HG03064 (cell line): Measurements from ENCODE around the gene CRELD2.
A peak's percentile ranks its signal among the peaks of the same experiment; 100 is the strongest.

Experiments used
- ATAC-seq: cut with Tn5 transposase; IDR thresholded peaks from one replicate; pipeline ENCODE4 v1.9.1; 2021; ENCODE audit warnings: low read depth; ENCODE audit not compliant: unreplicated experiment

The CRELD2 gene

DNA sequence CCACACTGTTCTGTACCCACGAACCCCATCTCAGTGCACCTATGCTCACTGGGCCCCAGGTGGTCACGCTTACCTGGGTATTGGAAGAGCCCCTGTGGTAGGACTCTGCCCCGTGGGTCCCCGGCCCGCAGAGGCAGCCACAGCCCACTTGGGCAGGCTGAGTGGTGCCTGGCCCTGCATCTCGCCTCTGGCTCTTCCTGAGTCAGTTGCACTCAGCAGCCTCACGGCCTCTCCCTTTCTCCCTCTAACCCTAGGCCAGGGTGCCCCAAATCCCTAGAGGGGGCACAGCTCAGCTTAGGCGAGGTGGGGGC lies 9.7 kb downstream of the CRELD2 start:
- no peak for ATAC-seq

DNA sequence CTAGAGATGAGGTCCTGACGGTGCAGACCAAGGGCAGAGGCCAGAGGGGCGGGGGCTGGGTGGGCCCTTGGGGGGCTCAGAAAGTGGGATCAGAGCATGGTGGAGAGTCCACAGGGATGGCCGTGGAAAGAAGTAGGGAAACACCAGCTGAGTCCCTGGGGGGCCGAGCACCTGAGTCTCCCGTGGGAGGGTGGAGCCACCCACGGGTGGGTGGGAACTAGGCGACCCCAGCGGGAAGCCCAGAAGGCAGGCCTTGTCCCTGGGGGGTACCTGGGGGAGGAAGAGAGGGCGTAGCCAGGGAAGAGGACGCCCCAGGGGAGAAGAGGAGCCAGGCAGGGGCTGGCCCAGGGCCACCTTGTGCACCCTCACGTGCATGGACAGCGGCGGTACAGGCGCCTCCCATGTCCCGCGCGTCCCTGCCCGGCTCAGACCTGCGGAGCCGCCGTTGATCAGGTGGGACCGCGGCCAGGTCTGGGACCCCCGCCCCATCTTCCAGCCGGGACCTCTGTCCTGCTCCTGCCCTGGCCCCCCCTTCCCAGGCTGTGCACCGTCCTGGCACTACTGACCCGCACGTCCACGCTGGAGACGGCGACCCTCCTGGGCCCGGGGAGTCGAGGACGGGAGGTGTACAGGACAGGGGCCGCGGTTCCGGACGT lies 10.2 kb downstream of the CRELD2 start:
- no peak for ATAC-seq

DNA sequence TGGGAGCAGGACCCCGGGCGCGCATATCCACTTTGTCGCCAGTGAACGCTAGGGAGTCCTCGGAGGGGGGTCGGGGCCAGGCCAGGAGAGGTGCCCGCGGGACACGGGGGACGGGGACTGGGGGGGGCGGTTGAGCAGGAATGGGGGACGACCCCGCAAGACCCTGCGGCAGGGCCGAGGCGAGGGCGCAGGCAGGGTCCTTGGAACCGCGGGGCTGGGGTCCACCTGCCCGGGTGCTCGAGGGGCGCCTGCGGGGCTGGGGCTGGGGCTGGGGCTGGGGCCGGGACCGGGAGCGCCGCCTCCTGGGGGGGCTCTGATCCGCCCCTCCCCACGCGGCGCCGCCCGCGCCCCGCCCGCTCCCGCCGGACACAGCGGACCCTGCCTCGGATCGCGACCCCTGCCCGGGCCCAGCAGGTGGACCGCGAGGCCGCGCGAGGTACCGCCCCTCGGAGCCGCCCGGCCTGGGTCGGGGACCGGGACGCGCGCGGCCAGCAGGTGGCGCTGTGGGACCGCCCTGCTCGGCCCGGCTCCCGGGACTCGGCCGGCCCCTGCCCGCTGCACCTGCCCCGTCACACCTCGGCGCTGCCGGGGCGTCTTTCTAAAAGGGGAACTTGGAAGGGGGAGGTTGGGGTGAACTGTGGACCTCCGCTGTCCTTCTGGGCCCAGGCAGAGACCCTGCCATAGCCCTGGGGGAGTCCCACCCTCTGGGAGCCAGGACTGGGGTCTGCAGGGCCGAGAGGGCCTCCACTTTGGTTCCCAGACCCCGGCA lies 11.0 kb downstream of the CRELD2 start:
- ATAC-seq = no peak

DNA sequence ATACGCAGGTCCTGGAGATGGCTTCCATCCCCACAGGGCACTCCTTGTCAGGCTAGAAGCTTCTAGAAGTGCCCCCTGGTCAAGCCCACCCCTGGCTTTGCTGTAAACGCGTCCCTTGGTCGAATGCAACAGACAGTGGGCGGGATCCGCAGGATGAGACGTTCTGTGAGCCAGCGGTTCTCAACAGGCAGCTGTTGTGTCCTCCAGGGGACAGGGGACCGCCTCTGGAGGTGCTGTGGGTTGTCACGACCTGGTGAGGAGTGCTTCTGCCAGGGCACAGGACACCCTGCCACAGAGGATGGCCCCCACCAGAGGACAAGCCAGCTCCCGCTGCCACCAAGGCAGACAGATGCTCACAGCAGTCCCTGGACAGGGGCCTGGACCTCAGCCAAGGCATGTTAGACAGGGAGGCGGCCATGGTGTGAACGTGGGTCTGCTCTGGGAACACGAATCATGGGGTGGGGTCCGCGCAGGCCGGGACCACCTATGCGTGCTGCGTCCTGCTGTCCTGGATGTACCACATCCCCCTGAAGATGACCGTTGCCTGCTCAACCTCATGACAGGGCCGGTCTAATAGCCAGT lies 11.7 kb downstream of the CRELD2 start:
- ATAC-seq = no peak

- ATAC-seq = no peak
Measured at GRCh38 chr22:49930596-49931412, 12.4 kb downstream of the CRELD2 start.

- ATAC-seq = no peak
Measured at GRCh38 chr22:49933236-49934159, 15.1 kb downstream of the CRELD2 start.

DNA sequence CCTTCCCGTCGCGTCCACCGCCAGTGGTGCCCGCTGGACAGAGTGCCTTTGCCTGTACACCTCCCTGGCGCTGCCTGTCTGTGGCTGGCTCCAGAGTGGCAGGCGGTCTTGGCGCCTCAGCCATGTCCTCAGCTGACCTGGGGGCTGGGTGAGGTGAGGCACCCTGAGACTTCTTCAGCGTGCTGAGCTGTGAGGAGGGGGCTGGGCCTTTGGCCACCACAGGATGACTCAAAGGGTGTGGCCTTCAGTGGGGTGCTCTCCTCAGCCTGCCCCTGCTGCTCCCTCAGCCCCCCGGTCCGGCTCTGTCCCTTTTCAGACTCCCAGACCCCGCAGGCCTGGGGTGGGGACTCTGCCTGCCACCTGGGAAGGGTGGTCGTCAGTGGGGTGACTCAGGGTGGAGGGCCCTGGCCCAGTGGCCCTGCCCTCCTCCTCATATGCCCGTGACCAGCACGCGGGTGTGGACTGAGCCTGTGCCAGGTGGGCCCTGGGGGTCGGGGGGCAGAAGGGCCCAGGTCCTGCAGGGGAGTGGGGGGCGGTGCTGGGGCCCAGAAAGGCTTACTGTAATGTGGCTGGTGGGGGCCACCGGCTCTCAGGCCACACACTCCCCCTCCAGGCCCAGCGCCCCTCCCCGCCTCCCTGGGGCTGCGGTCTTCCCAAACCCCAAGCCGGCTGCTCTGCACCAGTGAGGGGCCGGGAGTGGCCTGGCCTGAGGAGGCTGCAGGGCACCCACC lies 15.9 kb downstream of the CRELD2 start:
- ATAC-seq = no peak

GRCh38 chr22:49934891-49935557 lies 16.6 kb downstream of the CRELD2 start:
- no peak for ATAC-seq

- ATAC-seq = no peak
Measured at GRCh38 chr22:49935561-49935960, 17.1 kb downstream of the CRELD2 start.

DNA sequence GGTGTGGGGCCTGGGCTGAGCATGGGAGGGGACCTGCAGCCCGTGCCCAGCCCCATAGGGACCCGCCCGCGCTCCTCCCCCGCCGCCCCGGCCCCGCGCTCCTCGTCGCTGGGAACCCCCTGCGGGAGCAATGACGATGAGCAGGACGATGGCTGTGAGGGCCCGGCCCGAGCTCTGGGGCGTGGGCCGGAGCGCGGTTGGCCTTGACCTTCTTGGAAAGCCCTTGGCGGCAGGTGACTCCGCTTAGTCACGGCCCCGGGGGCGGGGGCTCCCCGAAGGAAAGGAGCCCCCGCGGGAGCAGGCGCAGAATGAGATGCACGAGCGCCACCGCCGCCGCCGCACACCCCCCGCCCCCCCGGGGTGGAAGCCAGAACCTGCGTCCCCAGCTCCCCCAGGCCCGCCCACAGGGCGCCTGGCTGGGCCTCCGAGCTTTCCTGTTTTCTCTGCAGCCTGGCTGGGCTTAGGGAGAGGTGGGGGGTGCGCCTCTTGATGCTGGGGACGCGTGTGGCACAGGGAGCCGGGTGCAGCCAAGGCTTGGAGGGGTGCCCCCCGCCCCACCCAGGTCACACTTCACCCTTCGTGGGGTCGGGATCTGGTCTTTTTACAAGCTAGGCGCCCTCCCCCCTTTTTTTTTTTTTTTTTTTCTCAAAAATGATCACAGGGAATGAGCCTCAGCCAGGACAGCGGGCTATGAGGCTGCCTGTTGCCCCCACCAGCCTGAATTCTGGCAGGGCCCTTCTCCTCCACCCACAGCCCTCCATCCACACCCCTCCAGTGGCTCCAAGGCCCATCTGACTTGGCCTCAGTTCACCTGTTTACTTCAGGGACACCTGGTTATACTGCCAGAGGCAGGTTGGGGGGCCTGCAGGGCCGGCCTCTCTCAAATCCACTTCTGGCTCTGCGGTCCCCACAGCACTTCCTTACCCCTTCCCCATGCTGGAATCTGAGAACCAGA lies 17.9 kb downstream of the CRELD2 start:
- peak; percentile 53 for ATAC-seq

DNA sequence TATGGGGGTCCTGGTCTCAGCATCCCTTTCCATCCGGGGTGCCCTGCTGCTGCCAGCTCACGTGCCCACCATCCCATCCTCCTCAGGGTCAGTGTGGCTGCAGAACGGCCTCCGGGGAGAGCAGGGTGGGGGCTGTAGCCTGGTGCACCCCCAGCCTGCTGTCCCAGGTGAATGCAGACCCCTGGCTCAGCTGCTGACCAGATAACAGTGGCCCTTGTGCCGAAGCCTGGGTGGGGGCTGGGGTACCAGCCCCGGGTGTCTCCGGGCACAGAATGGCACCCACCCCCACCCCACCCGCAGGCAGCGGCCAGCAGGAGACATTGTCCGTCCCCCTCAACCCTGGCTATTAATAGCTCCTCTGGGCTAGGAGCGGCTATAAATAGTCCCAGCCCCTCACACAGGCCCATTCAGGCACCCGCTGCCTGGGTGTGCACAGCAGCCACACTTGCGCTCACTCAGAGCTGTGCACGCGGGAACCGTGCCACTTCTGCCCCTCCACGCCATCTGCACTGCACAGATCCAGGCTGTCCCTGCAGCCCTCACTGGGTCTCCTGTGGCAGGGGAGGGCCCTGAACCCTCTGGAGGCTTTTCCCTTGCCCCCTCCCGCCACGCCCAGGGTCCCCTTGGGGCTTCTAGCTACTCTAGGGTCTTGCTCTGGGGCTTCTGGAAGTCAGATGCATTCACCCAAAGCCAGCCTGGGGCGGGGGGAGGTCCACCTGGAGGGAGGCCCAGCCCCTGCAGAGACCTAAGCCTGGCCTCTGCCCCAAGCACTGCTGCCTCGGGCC lies 18.7 kb downstream of the CRELD2 start:
- ATAC-seq = no peak

DNA sequence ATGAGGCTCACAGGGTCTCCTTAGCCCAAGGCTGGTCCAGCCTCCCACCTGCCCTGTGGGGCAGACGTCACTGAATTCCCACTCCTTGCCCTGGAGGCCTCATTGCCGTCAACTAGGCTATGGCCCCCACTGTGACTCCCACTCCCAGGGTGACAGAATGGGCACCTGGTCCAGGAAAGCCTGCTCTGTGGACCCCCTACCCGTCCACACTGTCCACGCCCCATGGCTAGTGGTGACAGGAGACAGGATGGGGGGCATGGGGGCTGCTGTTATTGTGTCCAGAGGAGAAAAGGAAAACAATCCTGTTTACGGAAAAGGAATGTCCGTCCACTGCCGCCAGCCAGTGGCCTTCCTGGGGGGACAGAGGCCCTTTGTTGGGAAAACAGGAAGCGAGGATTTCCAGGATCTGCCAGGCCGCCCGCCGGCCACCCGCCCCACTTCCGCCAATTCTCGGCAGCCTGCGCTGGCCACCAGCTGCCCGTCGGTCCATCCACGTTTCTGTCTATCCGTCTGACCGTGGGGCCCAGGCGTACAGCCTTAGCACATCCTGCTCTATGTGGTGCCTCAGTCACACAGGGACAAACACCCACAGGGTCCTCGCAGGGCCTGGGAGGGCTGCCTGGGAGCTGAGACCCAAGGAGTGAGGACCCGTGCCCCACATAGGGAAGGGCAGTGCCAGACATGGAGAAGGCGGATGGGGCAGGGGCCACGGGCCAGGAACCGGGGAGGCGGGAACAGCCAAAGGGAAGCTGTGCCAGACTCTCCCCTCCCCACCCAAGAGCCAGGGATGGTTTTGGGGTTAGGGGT lies 19.5 kb downstream of the CRELD2 start:
- ATAC-seq = no peak

- ATAC-seq = no peak
Measured at GRCh38 chr22:49938565-49939136, 20.2 kb downstream of the CRELD2 start.

DNA sequence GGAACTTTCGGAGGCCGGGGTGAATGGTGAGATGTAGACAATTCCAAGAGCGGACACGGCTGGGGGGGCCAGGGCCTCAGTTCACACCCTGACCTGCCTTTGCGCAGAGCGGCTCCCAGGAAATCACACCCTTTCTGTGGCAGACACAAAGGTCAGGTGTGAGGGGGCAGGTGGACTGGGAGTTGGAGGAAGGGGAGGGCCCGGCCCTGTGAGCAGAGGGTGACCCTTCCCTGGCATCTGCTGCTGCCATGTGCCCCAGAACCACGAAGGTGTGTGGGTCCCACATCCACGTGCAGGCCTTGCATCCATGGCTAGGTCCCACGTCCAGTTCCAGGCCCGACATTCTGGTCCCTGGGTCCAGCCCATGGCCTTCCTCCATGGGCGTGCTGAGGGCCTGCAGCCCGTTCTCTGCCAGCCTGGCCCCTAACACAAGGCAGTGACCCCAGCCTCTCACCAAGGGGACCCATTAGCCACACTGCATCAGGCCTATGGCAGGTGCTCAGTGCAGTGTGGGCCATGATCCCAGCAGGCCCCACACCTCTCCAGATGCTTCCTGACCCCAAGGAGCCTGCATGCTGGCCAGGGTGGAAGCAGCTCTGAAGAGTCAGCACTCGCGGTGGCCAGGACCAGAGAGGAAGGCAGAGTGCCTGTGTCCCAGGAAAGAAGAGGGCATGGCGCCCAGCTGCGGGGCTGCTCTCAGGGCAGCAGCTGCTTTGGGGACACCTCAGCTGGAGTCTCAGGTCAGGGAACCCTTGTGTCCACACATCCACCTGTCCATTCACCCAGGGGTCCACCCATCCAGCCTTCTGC lies 23.3 kb downstream of the CRELD2 start:
- no peak for ATAC-seq
